ENCODE measurements around the gene FFAR1.

Gene FFAR1

GRCh38 chr19:35330475-35330874, 17.2 kb upstream of the FFAR1 start:
- ATAC-seq, result no peak
- TF ChIP-seq CSDC2 (CRISPR knock-in tag; IDR thresholded peaks at IDR 0.05), result no peak
- no peak for TF ChIP-seq CREB5 (CRISPR knock-in tag; IDR thresholded peaks at IDR 0.05; ENCODE audit: low read depth)
- TF ChIP-seq ZNF70 (CRISPR knock-in tag; IDR thresholded peaks at IDR 0.05), result no peak
- no peak for TF ChIP-seq PPARA (CRISPR knock-in tag; IDR thresholded peaks at IDR 0.05; ENCODE audit: borderline replicate concordance)
- TF ChIP-seq ISL1 (CRISPR knock-in tag; IDR thresholded peaks at IDR 0.05), result no peak

DNA sequence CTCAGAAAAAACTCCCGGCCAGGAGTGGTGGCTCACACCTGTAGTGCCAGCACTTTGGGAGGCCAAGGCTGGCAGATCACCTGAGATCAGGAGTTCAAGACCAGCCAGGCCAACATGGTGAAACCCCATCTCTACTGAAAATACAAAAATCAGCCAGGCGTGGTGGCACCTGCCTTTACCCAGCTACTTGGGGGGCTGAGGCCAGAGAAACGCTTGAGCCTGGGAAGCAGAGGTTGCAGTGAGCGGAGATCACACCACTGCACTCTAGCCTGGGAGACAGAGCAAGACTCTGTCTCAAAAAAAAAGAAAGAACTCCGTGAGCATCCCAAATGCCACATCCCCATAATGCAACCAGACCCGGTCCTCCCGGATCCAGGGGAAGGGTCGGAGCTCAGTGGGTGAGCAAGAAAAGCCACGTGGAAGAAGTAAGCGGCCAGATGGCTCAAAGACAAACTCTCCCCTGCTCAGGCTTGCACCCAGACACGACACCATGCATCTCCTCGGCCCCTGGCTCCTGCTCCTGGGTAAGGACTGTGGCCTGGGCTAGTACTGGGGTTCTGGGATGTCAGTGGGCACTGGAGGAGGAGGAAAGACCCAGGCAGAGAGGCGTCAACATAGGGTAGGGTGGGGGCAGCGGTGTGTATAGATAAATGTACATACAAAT, 16.0 kb upstream of the FFAR1 start:
- no peak for TF ChIP-seq TSHZ2 (CRISPR knock-in tag; IDR thresholded peaks at IDR 0.05)
- no peak for TF ChIP-seq BACH2 (CRISPR knock-in tag; IDR thresholded peaks at IDR 0.05; ENCODE audit: borderline replicate concordance)
- TF ChIP-seq TOX (CRISPR knock-in tag; IDR thresholded peaks at IDR 0.05; ENCODE audit: borderline replicate concordance), result no peak
- no peak for TF ChIP-seq CSRNP3 (CRISPR knock-in tag; IDR thresholded peaks at IDR 0.05)
- no peak for TF ChIP-seq ZFP3 (CRISPR knock-in tag; IDR thresholded peaks at IDR 0.05)
- no peak for TF ChIP-seq ZNF8 (CRISPR knock-in tag; IDR thresholded peaks at IDR 0.05)
- TF ChIP-seq ZFP30 (CRISPR knock-in tag; IDR thresholded peaks at IDR 0.05), result no peak
- no peak for TF ChIP-seq TCF4 (CRISPR knock-in tag; IDR thresholded peaks at IDR 0.05; ENCODE audit: borderline replicate concordance)
- no peak for TF ChIP-seq PATZ1 (CRISPR knock-in tag; IDR thresholded peaks at IDR 0.05; ENCODE audit: borderline replicate concordance)
- no peak for TF ChIP-seq GLIS3 (CRISPR knock-in tag; IDR thresholded peaks at IDR 0.05)
- TF ChIP-seq PPARA (CRISPR knock-in tag; IDR thresholded peaks at IDR 0.05; ENCODE audit: borderline replicate concordance), result no peak
- no peak for TF ChIP-seq OSR1 (CRISPR knock-in tag; IDR thresholded peaks at IDR 0.05)
- no peak for TF ChIP-seq RARB (CRISPR knock-in tag; IDR thresholded peaks at IDR 0.05)
- no peak for TF ChIP-seq ISL1 (CRISPR knock-in tag; IDR thresholded peaks at IDR 0.05)
- TF ChIP-seq CSDC2 (CRISPR knock-in tag; IDR thresholded peaks at IDR 0.05), result no peak
- no peak for TF ChIP-seq ZC3H10 (CRISPR knock-in tag; IDR thresholded peaks at IDR 0.05)
- TF ChIP-seq ZNF70 (CRISPR knock-in tag; IDR thresholded peaks at IDR 0.05), result no peak
- TF ChIP-seq ESRRG (CRISPR knock-in tag; IDR thresholded peaks at IDR 0.05), result no peak
- TF ChIP-seq, protein P1, sequence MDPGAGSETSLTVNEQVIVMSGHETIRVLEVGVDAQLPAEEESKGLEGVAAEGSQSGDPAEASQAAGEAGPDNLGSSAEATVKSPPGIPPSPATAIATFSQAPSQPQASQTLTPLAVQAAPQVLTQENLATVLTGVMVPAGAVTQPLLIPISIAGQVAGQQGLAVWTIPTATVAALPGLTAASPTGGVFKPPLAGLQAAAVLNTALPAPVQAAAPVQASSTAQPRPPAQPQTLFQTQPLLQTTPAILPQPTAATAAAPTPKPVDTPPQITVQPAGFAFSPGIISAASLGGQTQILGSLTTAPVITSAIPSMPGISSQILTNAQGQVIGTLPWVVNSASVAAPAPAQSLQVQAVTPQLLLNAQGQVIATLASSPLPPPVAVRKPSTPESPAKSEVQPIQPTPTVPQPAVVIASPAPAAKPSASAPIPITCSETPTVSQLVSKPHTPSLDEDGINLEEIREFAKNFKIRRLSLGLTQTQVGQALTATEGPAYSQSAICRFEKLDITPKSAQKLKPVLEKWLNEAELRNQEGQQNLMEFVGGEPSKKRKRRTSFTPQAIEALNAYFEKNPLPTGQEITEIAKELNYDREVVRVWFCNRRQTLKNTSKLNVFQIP (CRISPR knock-in tag; IDR thresholded peaks at IDR 0.05; ENCODE audit: borderline replicate concordance, low read depth), result no peak
- TF ChIP-seq ZNF565 (CRISPR knock-in tag; conservative IDR thresholded peaks at IDR 0.05; ENCODE audit: low read depth), result no peak
- ATAC-seq, result no peak

GRCh38 chr19:35332817-35333216, 14.9 kb upstream of the FFAR1 start:
- ATAC-seq, result no peak
- TF ChIP-seq BACH2 (CRISPR knock-in tag; IDR thresholded peaks at IDR 0.05; ENCODE audit: borderline replicate concordance) (no peak), SNAI2 (CRISPR knock-in tag; IDR thresholded peaks at IDR 0.05) (no peak), CREB5 (CRISPR knock-in tag; IDR thresholded peaks at IDR 0.05; ENCODE audit: low read depth) (no peak), OSR1 (CRISPR knock-in tag; IDR thresholded peaks at IDR 0.05) (no peak), TCF4 (CRISPR knock-in tag; IDR thresholded peaks at IDR 0.05; ENCODE audit: borderline replicate concordance) (no peak), ZFP30 (CRISPR knock-in tag; IDR thresholded peaks at IDR 0.05) (no peak), PATZ1 (CRISPR knock-in tag; IDR thresholded peaks at IDR 0.05; ENCODE audit: borderline replicate concordance) (no peak), ESRRG (CRISPR knock-in tag; IDR thresholded peaks at IDR 0.05) (no peak), ZNF70 (CRISPR knock-in tag; IDR thresholded peaks at IDR 0.05) (no peak), ZNF565 (CRISPR knock-in tag; conservative IDR thresholded peaks at IDR 0.05; ENCODE audit: low read depth) (no peak), ZC3H10 (CRISPR knock-in tag; IDR thresholded peaks at IDR 0.05) (no peak), RARB (CRISPR knock-in tag; IDR thresholded peaks at IDR 0.05) (no peak), PPARA (CRISPR knock-in tag; IDR thresholded peaks at IDR 0.05; ENCODE audit: borderline replicate concordance) (no peak), GLIS3 (CRISPR knock-in tag; IDR thresholded peaks at IDR 0.05) (no peak), CSRNP3 (CRISPR knock-in tag; IDR thresholded peaks at IDR 0.05) (no peak)

Data from SK-N-SH treated with all-trans-retinoic acid at 6 μM for 48 hours (cell line).